Middle frontal gyrus (tissue), 1 donor: ENCODE measurements around the gene PIK3C2G.
"Not testable (repeated sequence)": the region's sequence is repeated elsewhere in the genome, so short reads cannot be mapped to it uniquely, and the experiment has no call there.

Experiments
- DNase-seq: peaks from one replicate; pipeline ENCODE4 v3.0.0-alpha.2; 2015; ENCODE audit warnings: low spot score; ENCODE audit errors: extremely low spot score

Gene PIK3C2G

GRCh38 chr12:18467620-18468245 is 206.4 kb downstream of the PIK3C2G start:
- DNase-seq: no peak

- DNase-seq: no peak
Observed at GRCh38 chr12:18468246-18469075, 207.1 kb downstream of the PIK3C2G start.

GRCh38 chr12:18470251-18470650 is 208.9 kb downstream of the PIK3C2G start:
- DNase-seq: no peak

GRCh38 chr12:18472304-18472703 is 211.0 kb downstream of the PIK3C2G start:
- DNase-seq: no peak

GRCh38 chr12:18472806-18473205 is 211.5 kb downstream of the PIK3C2G start:
- no peak for DNase-seq

- DNase-seq: no peak
Observed at GRCh38 chr12:18476861-18477260, 215.5 kb downstream of the PIK3C2G start.

GRCh38 chr12:18479256-18479655 is 217.9 kb downstream of the PIK3C2G start:
- no peak for DNase-seq

- DNase-seq: no peak
Observed at GRCh38 chr12:18482601-18483120, 221.3 kb downstream of the PIK3C2G start.

- DNase-seq: no peak
Observed at GRCh38 chr12:18483698-18484325, 222.5 kb downstream of the PIK3C2G start.

GRCh38 chr12:18486036-18486435 is 224.7 kb downstream of the PIK3C2G start:
- no peak for DNase-seq

- no peak for DNase-seq
Observed at GRCh38 chr12:18487509-18487908, 226.2 kb downstream of the PIK3C2G start.

GRCh38 chr12:18492372-18493025 is 231.2 kb downstream of the PIK3C2G start:
- no peak for DNase-seq

GRCh38 chr12:18496156-18496555 is 234.8 kb downstream of the PIK3C2G start:
- no peak for DNase-seq

- DNase-seq: not testable (repeated sequence)
Observed at GRCh38 chr12:18500160-18500574, 238.8 kb downstream of the PIK3C2G start.

- DNase-seq: not testable (repeated sequence)
Observed at GRCh38 chr12:18500736-18501135, 239.4 kb downstream of the PIK3C2G start.

- DNase-seq: no peak
Observed at GRCh38 chr12:18502422-18502968, 241.2 kb downstream of the PIK3C2G start.

- DNase-seq: no peak
Observed at GRCh38 chr12:18521461-18521860, 260.1 kb downstream of the PIK3C2G start.

- DNase-seq: no peak
Observed at GRCh38 chr12:18522806-18523205, 261.5 kb downstream of the PIK3C2G start.

GRCh38 chr12:18542497-18542896 is 281.2 kb downstream of the PIK3C2G start:
- not testable (repeated sequence) for DNase-seq

- DNase-seq: no peak
Observed at GRCh38 chr12:18546399-18546798, 285.1 kb downstream of the PIK3C2G start.

- no peak for DNase-seq
Observed at GRCh38 chr12:18549598-18549997, 288.3 kb downstream of the PIK3C2G start.
